ENCODE results near the gene ATP6V0D1.

The ATP6V0D1 gene

GRCh38 chr16:67448580-67448979 is 32.4 kb downstream of the ATP6V0D1 start:
- no peak overlapping the region for H3K4me3 ChIP-seq (ENCODE audit: low read length)
- no peak for DNase-seq (ENCODE audit: low read depth, low spot score)

GRCh38 chr16:67447508-67448076 is 33.4 kb downstream of the ATP6V0D1 start:
- H3K4me3 ChIP-seq (ENCODE audit: low read length) = no peak overlapping the region
- peak; percentile 71 for DNase-seq (ENCODE audit: low read depth, low spot score)

- no peak overlapping the region for H3K4me3 ChIP-seq (ENCODE audit: low read length)
- DNase-seq (ENCODE audit: low read depth, low spot score) = no peak
Measured at GRCh38 chr16:67446968-67447507, 33.9 kb downstream of the ATP6V0D1 start.

GRCh38 chr16:67445913-67446907 is 34.7 kb downstream of the ATP6V0D1 start:
- no peak for DNase-seq (ENCODE audit: low read depth, low spot score)

GRCh38 chr16:67445441-67445912 is 35.5 kb downstream of the ATP6V0D1 start:
- H3K4me3 ChIP-seq (ENCODE audit: low read length) = no peak overlapping the region
- DNase-seq (ENCODE audit: low read depth, low spot score) = no peak

More at GRCh38 chr16:67445913-67446907, 34.7 kb downstream of the ATP6V0D1 start:
- H3K4me3 ChIP-seq (ENCODE audit: low read length) = no peak overlapping the region

GRCh38 chr16:67445126-67445426 is 35.9 kb downstream of the ATP6V0D1 start:
- H3K4me3 ChIP-seq (ENCODE audit: low read length) = no peak overlapping the region
- DNase-seq (ENCODE audit: low read depth, low spot score) = no peak

GRCh38 chr16:67444259-67445125 is 36.5 kb downstream of the ATP6V0D1 start:
- no peak overlapping the region for H3K4me3 ChIP-seq (ENCODE audit: low read length)
- no peak for DNase-seq (ENCODE audit: low read depth, low spot score)

- H3K4me3 ChIP-seq (ENCODE audit: low read length) = no peak overlapping the region
- no peak for DNase-seq (ENCODE audit: low read depth, low spot score)
Measured at GRCh38 chr16:67443265-67443664, 37.7 kb downstream of the ATP6V0D1 start.

- no peak overlapping the region for H3K4me3 ChIP-seq (ENCODE audit: low read length)
- no peak for DNase-seq (ENCODE audit: low read depth, low spot score)
Measured at GRCh38 chr16:67442581-67443255, 38.2 kb downstream of the ATP6V0D1 start.

- no peak overlapping the region for H3K4me3 ChIP-seq (ENCODE audit: low read length)
- DNase-seq (ENCODE audit: low read depth, low spot score) = no peak
Measured at GRCh38 chr16:67441907-67442306, 39.0 kb downstream of the ATP6V0D1 start.

- DNase-seq (ENCODE audit: low read depth, low spot score) = no peak
- H3K4me3 ChIP-seq (ENCODE audit: low read length) = no peak overlapping the region
Measured at GRCh38 chr16:67441271-67441753, 39.6 kb downstream of the ATP6V0D1 start.

GRCh38 chr16:67438824-67439393 is 42.0 kb downstream of the ATP6V0D1 start:
- no peak for DNase-seq (ENCODE audit: low read depth, low spot score)
- H3K4me3 ChIP-seq (ENCODE audit: low read length) = no peak overlapping the region

- H3K4me3 ChIP-seq (ENCODE audit: low read length) = no peak overlapping the region
- no peak for DNase-seq (ENCODE audit: low read depth, low spot score)
Measured at GRCh38 chr16:67438098-67438791, 42.7 kb downstream of the ATP6V0D1 start.

- DNase-seq (ENCODE audit: low read depth, low spot score) = no peak
- no peak overlapping the region for H3K4me3 ChIP-seq (ENCODE audit: low read length)
Measured at GRCh38 chr16:67437513-67437912, 43.4 kb downstream of the ATP6V0D1 start.

- no peak for DNase-seq (ENCODE audit: low read depth, low spot score)
- no peak overlapping the region for H3K4me3 ChIP-seq (ENCODE audit: low read length)
Measured at GRCh38 chr16:67436640-67437193, 44.2 kb downstream of the ATP6V0D1 start.

- H3K4me3 ChIP-seq (ENCODE audit: low read length) = no peak overlapping the region
- no peak for DNase-seq (ENCODE audit: low read depth, low spot score)
Measured at GRCh38 chr16:67435758-67436164, 45.2 kb downstream of the ATP6V0D1 start.

- DNase-seq (ENCODE audit: low read depth, low spot score) = no peak
- H3K4me3 ChIP-seq (ENCODE audit: low read length) = no peak overlapping the region
Measured at GRCh38 chr16:67433131-67433719, 47.7 kb downstream of the ATP6V0D1 start.
